Transverse colon (tissue), 4 donors: ENCODE data around the gene ODR4.

Experiments used
- CTCF ChIP-seq, 5 experiments: fragments of 200-600 bp in 3 of 5; fragments of 450-650 bp in 2 of 5; sonication (generic) in 3 of 5; IDR thresholded peaks; 1 replicate in 2 of 5; 2 replicates in 3 of 5; pipeline ENCODE4 v1.5.1; 2016 to 2017; ENCODE audit warnings: antibody characterized with exemption in 5 of 5, inconsistent platforms in 3 of 5, mild to moderate bottlenecking in 2 of 5, moderate library complexity in 1 of 5
- EP300 ChIP-seq: sonication (generic); formaldehyde crosslinking; IDR thresholded peaks from one replicate; pipeline ENCODE4 v1.6.1; 2017; ENCODE audit warnings: antibody characterized with exemption, low read depth
- POLR2AphosphoS5 ChIP-seq, 3 donors: sonication (generic); formaldehyde crosslinking; IDR thresholded peaks; one replicate each; pipeline ENCODE4 v1.6.1; 2016; ENCODE audit warnings: antibody characterized with exemption in 3 of 3

- TF ChIP-seq CTCF (IDR thresholded peaks at IDR 0.05) (no peak), EP300 (no peak), POLR2AphosphoS5 (IDR thresholded peaks at IDR 0.05) (no peak)
Measured at GRCh38 chr1:186418503-186418902, 42.9 kb downstream of the ODR4 start.
